ENCODE results near the gene PCSK6.

The PCSK6 gene

GRCh38 chr15:101445562-101446517, 43.7 kb downstream of the PCSK6 start:
- no peak for DNase-seq

DNA sequence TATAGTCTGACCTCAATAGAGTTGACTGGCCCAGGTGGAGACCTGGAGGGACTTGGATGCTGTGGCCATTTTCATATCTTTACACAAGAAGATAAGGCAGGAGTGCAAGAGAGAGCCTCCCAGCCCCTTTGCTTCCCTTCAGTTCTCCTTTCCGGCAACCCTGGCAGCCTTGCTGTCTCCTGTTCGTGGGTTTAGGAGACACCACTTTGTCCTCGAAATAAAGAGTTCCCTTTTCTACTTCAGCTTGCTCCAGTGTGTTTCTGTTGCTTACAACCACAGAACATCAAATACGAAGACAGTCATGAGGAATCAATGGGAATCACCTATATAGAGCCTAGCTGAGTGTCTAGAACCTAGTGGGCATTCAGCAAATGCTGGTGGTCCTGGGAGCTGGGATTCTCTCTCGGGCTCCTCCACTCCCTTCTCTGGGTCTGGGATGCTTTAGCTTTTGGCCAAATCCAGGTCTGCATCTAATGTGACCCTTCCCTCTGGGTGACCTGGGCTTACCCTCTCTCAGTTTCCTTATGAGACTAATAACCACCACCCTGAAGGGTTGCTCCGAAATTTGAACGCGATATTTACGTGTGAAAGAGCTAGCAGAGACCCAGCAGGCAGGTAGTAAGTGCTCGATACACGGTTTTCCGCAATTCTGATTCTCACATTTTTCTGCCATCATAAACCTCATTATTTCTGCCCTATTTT, 44.5 kb downstream of the PCSK6 start:
- no peak for DNase-seq

DNA sequence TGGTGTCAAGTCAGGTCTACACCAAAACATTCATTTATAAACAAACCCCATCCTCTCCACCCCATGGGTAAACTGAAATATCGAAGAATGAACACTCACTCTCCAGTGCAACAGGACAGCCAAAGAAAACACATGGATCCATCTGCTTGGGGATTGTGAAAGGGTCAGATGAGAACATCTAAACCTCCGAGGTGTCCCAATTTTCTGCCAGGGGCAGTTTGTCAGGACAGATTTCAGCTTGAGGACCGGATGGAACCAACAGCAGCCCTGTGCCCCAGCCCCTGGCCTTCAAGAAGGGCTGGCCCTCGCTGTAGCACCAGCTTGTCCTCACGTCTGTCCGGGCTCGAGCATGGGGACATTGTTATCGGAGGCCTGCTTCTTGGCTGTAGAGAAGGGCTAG, 45.5 kb downstream of the PCSK6 start:
- DNase-seq, result no peak

- no peak for DNase-seq
Measured at GRCh38 chr15:101442272-101442671, 47.2 kb downstream of the PCSK6 start.

GRCh38 chr15:101441696-101442095, 47.8 kb downstream of the PCSK6 start:
- no peak for DNase-seq

GRCh38 chr15:101440846-101441590, 48.5 kb downstream of the PCSK6 start:
- no peak for DNase-seq

DNA sequence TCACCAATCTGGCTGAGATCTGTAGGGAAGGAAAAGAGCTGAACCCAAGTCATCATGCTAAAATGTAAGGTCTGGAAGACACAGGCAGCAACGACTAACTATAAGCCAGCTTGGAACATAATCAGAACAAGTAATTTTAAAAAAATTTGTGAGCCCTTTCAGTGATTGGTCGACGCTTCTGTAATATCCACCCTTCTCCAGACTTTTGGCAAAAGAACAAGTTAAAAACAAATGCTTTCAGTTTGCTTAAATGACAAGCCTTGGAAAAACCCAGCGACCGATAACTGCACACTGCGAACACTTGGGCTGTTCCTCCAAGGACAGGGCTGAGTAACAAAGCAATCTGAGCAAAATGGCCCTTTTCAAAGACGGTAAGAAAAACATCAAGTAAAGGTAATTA, 49.6 kb downstream of the PCSK6 start:
- DNase-seq, result no peak

GRCh38 chr15:101439285-101439919, 50.1 kb downstream of the PCSK6 start:
- no peak for DNase-seq

GRCh38 chr15:101438482-101439284, 50.8 kb downstream of the PCSK6 start:
- no peak for DNase-seq

- no peak for DNase-seq
Measured at GRCh38 chr15:101437618-101438481, 51.7 kb downstream of the PCSK6 start.

GRCh38 chr15:101437209-101437608, 52.3 kb downstream of the PCSK6 start:
- no peak for DNase-seq

GRCh38 chr15:101436526-101436925, 53.0 kb downstream of the PCSK6 start:
- no peak for DNase-seq

- DNase-seq, result no peak
Measured at GRCh38 chr15:101435761-101436160, 53.7 kb downstream of the PCSK6 start.

DNA sequence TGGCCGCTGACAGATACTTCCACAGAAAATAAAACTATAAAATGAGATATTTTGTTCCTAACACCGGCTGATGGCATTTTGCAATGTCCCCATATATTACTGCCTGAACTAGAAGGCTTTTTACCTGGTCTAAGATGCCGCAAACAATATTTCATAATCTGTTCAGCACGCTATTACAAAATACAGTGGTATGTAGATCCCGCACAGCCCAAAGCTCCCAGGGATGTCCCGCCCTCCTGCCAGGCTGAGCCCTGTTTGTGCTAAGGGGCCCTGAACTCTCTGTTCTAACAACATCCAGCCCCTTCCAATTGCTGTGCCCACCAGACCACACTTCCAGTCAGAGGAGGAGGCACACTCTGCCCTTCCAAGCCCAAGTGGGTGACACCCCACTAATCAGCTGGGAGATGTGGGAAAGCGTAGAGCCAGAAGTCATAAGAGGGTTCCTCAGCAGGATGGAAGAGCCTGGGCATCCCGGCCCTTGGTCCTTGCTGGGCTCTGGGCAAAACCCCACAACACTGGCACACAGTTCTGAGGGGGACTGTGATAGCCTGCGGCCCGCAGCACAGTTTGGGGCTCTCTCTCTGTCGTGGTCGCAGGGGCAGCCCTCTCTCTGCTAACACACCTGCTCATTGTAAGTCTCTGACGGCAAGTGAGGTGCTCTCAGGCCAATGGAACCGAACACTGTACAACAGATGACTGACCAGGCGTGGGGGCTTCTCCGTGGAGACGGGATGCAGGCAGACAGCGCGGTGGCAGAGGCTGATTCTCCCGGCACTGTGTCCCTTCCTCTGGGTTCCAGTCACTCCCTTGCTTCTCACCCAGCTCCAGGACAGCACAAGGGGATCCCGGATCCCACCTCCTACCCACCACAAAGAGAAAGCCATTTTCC, 55.2 kb downstream of the PCSK6 start:
- DNase-seq, result no peak

- no peak for DNase-seq
Measured at GRCh38 chr15:101433396-101433795, 56.1 kb downstream of the PCSK6 start.

GRCh38 chr15:101432982-101433381, 56.5 kb downstream of the PCSK6 start:
- no peak for DNase-seq

GRCh38 chr15:101431748-101432147, 57.8 kb downstream of the PCSK6 start:
- DNase-seq, result no peak

- DNase-seq, result no peak
Measured at GRCh38 chr15:101431301-101431700, 58.2 kb downstream of the PCSK6 start.

DNA sequence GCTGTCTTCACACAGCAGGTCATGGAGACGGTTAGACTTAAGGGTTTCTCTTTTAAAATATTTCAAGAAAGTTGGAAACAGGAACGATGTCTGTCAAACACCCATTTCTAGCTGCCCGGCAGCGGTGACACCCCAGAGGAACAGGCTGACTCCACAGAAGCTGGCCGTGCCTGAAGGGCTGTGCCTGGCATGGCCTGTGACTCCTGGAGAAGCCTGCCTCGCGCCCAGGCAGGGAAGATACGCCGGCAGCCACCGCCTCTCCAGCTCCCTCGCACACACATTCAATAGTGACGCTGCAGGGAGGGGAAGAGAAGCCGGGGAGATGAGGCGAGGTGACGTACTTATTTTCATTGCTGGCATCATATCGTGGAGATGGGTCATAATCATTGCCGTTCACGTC, 59.9 kb downstream of the PCSK6 start:
- DNase-seq, result no peak

- no peak for DNase-seq
Measured at GRCh38 chr15:101429191-101429590, 60.3 kb downstream of the PCSK6 start.
